Measurements from ENCODE around the gene TMEM270. TPM values are rescaled to one million over a fixed set of nuclear protein-coding genes. Genes with fewer than 3 reads are reported as not detected.
A peak's percentile ranks its signal among the peaks of the same experiment; 100 is the strongest.

The TMEM270 gene
- total RNA-seq, 4 donors from 2014 or later, result not detected

DNA sequence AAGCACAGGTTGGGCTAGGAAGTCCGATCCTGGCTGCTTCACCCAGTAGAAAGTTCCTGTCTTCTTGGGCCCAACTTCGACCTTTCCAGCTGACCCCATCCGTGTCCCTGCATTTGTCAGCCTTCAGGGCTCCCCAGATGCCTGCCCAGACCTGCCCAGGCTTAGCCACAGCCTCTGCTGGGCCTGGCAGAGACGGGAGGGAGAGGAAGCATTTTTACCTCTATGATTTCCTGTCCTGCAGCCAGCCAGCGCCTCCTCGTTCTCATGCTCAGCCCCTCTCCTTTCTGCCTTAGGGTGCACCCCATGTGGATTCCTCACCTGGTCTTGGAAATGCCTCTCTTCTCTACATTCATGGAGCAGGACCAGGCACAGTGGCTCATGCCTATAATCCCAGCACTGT, 22.3 kb upstream of the TMEM270 start:
- intact Hi-C loops (cut with DNase I; ENCODE audit: low total_unique reads), result no loop called here
- no peak overlapping the region for H3K4me3 ChIP-seq (ENCODE audit: low read depth, poor library complexity, severe bottlenecking)
- WGBS, 2 donors, result 42 to 50% methylated on average over 6 of the region's 6 CpGs
- DNase-seq (ENCODE audit: low spot score in 2 of 2), result no peak
- TF ChIP-seq POLR2A (IDR thresholded peaks at IDR 0.05), result no peak
- TF ChIP-seq, protein P1, sequence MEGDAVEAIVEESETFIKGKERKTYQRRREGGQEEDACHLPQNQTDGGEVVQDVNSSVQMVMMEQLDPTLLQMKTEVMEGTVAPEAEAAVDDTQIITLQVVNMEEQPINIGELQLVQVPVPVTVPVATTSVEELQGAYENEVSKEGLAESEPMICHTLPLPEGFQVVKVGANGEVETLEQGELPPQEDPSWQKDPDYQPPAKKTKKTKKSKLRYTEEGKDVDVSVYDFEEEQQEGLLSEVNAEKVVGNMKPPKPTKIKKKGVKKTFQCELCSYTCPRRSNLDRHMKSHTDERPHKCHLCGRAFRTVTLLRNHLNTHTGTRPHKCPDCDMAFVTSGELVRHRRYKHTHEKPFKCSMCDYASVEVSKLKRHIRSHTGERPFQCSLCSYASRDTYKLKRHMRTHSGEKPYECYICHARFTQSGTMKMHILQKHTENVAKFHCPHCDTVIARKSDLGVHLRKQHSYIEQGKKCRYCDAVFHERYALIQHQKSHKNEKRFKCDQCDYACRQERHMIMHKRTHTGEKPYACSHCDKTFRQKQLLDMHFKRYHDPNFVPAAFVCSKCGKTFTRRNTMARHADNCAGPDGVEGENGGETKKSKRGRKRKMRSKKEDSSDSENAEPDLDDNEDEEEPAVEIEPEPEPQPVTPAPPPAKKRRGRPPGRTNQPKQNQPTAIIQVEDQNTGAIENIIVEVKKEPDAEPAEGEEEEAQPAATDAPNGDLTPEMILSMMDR (IDR thresholded peaks at IDR 0.05), result no peak

DNA sequence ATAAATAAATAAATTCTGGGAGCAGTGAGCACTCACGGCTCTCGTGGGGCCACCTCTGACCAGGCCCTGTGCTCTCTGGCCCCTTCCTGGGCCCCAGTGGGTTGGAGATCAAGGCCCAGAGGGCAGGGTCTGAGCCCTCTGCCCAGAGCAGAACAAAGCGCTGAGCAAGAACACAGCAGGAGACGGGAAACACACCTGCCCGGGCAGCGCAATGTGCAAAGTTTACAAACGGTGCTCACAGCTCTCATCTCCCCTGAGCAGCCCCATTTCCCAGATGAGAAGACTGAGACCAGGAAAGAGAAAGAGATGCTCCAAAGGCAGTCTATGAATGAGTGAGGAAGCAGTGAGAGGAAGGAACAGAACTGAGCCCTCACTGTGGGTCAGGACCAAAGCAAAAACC, 21.7 kb upstream of the TMEM270 start:
- intact Hi-C loops (cut with DNase I; ENCODE audit: low total_unique reads), result no loop called here
- no peak for TF ChIP-seq POLR2A (IDR thresholded peaks at IDR 0.05)
- TF ChIP-seq, protein P1 (IDR thresholded peaks at IDR 0.05), result no peak
- WGBS, 2 donors, result 87 to 95% methylated on average over 7 of the region's 7 CpGs
- no peak overlapping the region for H3K4me3 ChIP-seq (ENCODE audit: low read depth, poor library complexity, severe bottlenecking)
- no peak for DNase-seq (ENCODE audit: low spot score in 2 of 2)

- 92 to 94% methylated on average over 22 of the region's 22 CpGs for WGBS, 2 donors
- no peak for DNase-seq (ENCODE audit: low spot score in 2 of 2)
- TF ChIP-seq POLR2A (IDR thresholded peaks at IDR 0.05), result no peak
- TF ChIP-seq, protein P1 (IDR thresholded peaks at IDR 0.05), result no peak
- intact Hi-C loops (cut with DNase I; ENCODE audit: low total_unique reads), result loop anchor here (5.0 kb wide), 1 partner anchor 103 kb away; the partner anchor contains the start of gene ABHD11
- H3K4me3 ChIP-seq (ENCODE audit: low read depth, poor library complexity, severe bottlenecking), result no peak overlapping the region
Observed at GRCh38 chr7:73839743-73840714, 20.9 kb upstream of the TMEM270 start.

DNA sequence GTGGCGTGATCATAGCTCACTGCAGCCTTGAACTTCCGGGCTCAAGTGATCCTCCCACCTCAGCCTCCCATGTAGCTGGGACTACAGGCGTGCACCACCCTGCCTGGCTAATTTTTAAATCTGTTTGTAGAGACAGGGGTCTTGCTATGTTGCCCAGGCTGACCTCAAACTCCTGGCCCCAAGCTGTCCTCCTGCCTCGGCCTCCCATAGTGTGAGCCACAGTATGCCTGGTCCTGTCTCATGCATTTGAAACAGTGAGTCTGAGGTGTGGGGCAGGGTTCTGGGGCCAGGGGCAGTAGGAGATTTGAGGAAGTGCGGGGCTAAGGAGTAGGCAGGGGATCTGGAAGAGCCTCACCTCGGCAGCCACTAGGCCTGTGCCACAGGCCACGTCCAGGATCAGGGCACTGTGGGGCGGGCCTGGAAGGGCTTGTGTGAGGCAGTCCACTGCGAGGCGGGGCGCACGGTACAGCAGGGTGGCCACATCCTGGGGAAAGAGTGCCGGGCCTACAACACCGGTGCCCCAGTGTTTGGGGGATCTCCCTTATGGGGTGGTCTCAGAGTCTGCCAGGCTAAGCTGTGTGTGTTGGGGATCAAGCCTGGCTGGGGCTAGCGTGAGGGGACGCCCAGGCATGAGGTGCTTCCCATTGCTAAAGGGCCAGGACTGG, 20.1 kb upstream of the TMEM270 start:
- WGBS, 2 donors, result 89 to 91% methylated on average over 16 of the region's 16 CpGs
- no peak for DNase-seq (ENCODE audit: low spot score in 2 of 2)
- intact Hi-C loops (cut with DNase I; ENCODE audit: low total_unique reads), result loop anchor here (5.0 kb wide), 1 partner anchor 104 kb away; the partner anchor contains the start of gene ABHD11
- H3K4me3 ChIP-seq (ENCODE audit: low read depth, poor library complexity, severe bottlenecking), result no peak overlapping the region
- TF ChIP-seq, protein P1 (IDR thresholded peaks at IDR 0.05), result no peak
- TF ChIP-seq POLR2A (IDR thresholded peaks at IDR 0.05), result no peak

DNA sequence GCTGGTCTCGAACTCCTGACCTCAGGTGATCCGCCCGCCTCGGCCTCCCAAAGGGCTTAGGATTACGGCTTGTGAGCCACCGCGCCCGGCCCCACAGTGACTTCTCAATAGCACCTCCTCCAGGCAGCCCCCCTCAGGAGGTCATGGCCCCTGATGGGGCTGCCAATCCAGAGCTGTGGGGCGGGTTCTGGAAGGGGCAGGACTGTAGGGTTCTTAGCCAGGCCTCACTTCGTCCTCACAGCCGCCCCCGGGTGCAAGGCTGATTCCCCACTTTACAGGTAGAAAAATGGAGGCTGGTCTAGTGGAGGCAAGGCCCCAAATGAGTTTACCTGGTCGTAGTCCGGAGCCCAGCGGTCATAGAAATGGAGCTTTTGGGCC, 19.3 kb upstream of the TMEM270 start:
- no peak for DNase-seq (ENCODE audit: low spot score in 2 of 2)
- intact Hi-C loops (cut with DNase I; ENCODE audit: low total_unique reads), result loop anchor here (5.0 kb wide), 1 partner anchor 104 kb away; the partner anchor contains the start of gene ABHD11
- peak overlapping the region; percentile 58 for H3K4me3 ChIP-seq (ENCODE audit: low read depth, poor library complexity, severe bottlenecking)
- WGBS, 2 donors, result 49 to 56% methylated on average over 15 of the region's 15 CpGs
- TF ChIP-seq, protein P1 (IDR thresholded peaks at IDR 0.05), result no peak
- TF ChIP-seq POLR2A (IDR thresholded peaks at IDR 0.05), result no peak

All from lower leg skin (tissue), 4 donors.